H1 (cell line): Measurements from ENCODE around the gene SMNDC1. TPM values are rescaled to one million over a fixed set of nuclear protein-coding genes. Genes with fewer than 3 reads are reported as not detected.

ENCODE experiments used
- CTCF ChIA-PET: fragments of 300-600 bp; sonication (Branson Sonifier 250); formaldehyde crosslinking; loops from one replicate; lab custom pipeline; 2021; ENCODE audit not compliant: partially characterized antibody; lab: Charles Lee
- POLR2A ChIA-PET: fragments of 300-600 bp; sonication (Branson Sonifier 250); formaldehyde crosslinking; loops from one replicate; lab custom pipeline; 2021; ENCODE audit warnings: inconsistent platforms; ENCODE audit not compliant: partially characterized antibody; lab: Charles Lee
- DNase-seq, 2 experiments: peaks; one replicate each; pipeline versions ENCODE4 v3.0.0 to v3.0.0-alpha.2; 2010 to 2022; ENCODE audit warnings: low spot score in 2 of 2, low read depth in 1 of 2, mixed read lengths in 1 of 2
- FAIRE-seq: peaks from 2 replicates; lab custom pipeline; 2011; peaks lifted over from hg19 to GRCh38; lab: Jason Lieb, UNC
- H2AFZ ChIP-seq: 2 replicates; pipeline ENCODE4 v1.8.1; 2012; ENCODE audit warnings: low read length, inconsistent platforms
- H2AK5ac ChIP-seq: 2 replicates; pipeline ENCODE4 v1.6.1; 2013; ENCODE audit warnings: low read depth, low read length
- H2BK120ac ChIP-seq: replicated peaks from 2 replicates; pipeline ENCODE3; 2013; ENCODE audit warnings: low read depth, low read length, inconsistent platforms
- H2BK12ac ChIP-seq: 2 replicates; pipeline ENCODE4 v1.6.1; 2013; ENCODE audit warnings: low read depth, low read length
- H2BK15ac ChIP-seq: 2 replicates; pipeline ENCODE4 v1.6.1; 2013; ENCODE audit warnings: low read length
- H2BK20ac ChIP-seq: 2 replicates; pipeline ENCODE4 v1.6.1; 2013; ENCODE audit warnings: low read length
- H2BK5ac ChIP-seq: 2 replicates; pipeline ENCODE4 v1.6.1; 2013; ENCODE audit warnings: low read depth, low read length
- H3K14ac ChIP-seq: 2 replicates; pipeline ENCODE4 v1.6.1; 2013; ENCODE audit warnings: inconsistent platforms; ENCODE audit not compliant: insufficient read length
- H3K18ac ChIP-seq: 2 replicates; pipeline ENCODE4 v1.6.1; 2013; ENCODE audit warnings: low read length; ENCODE audit errors: extremely low read depth
- H3K23ac ChIP-seq: 2 replicates; pipeline ENCODE4 v1.6.1; 2013; ENCODE audit warnings: inconsistent platforms; ENCODE audit not compliant: insufficient read length
- H3K23me2 ChIP-seq: 2 replicates; pipeline ENCODE4 v1.6.1; 2013; ENCODE audit warnings: low read depth, low read length
- H3K27ac ChIP-seq: 2 replicates; pipeline ENCODE4 v1.6.1; 2011; ENCODE audit warnings: low read depth, low read length, inconsistent platforms
- H3K27me3 ChIP-seq, 4 experiments: replicated peaks in 1 of 4; 1 replicate in 1 of 4; 2 replicates in 3 of 4; pipeline versions ENCODE4 v1.6.1 to v1.8.1; 2011 to 2013; ENCODE audit warnings: low read length in 3 of 4, mild to moderate bottlenecking in 3 of 4, inconsistent platforms in 2 of 4, mixed read lengths in 2 of 4, moderate library complexity in 1 of 4; ENCODE audit not compliant: control insufficient read depth in 3 of 4, insufficient read depth in 3 of 4; ENCODE audit errors: extremely low read depth in 1 of 4
- H3K36me3 ChIP-seq, 4 experiments: 2 replicates each; pipeline versions ENCODE4 v1.6.1 to v1.8.1; 2011 to 2013; ENCODE audit warnings: mild to moderate bottlenecking in 4 of 4, low read length in 3 of 4, moderate library complexity in 2 of 4, control low read depth in 1 of 4, inconsistent platforms in 1 of 4; ENCODE audit not compliant: insufficient read depth in 4 of 4, control insufficient read depth in 2 of 4
- H3K4ac ChIP-seq: replicated peaks from 2 replicates; pipeline ENCODE3; 2013; ENCODE audit warnings: low read length, low read depth, mixed read lengths, inconsistent platforms; ENCODE audit not compliant: insufficient read length
- H3K4me1 ChIP-seq, 4 experiments: replicated peaks in 1 of 4; 1 replicate in 1 of 4; 2 replicates in 3 of 4; pipeline versions ENCODE4 v1.6.1 to v1.8.1; 2011 to 2013; ENCODE audit warnings: low read length in 3 of 4, inconsistent platforms in 2 of 4, mixed read lengths in 1 of 4; ENCODE audit not compliant: insufficient read depth in 4 of 4, control insufficient read depth in 3 of 4
- H3K4me2 ChIP-seq, 2 experiments: 2 replicates each; pipeline versions ENCODE4 v1.6.1 to v1.8.1; 2011 to 2013; ENCODE audit warnings: low read depth in 2 of 2, low read length in 2 of 2, control low read depth in 1 of 2, inconsistent platforms in 1 of 2, mild to moderate bottlenecking in 1 of 2; ENCODE audit not compliant: insufficient read depth in 1 of 2
- H3K4me3 ChIP-seq, 4 experiments: fragments of 200-600, 300-600 bp in 1 of 4; sonication (generic), shearing (Covaris generic), sonication (Bioruptor Twin) in 1 of 4; 2 replicates each; pipeline versions ENCODE4 v1.5.1 to v1.8.1; 2011 to 2016; ENCODE audit warnings: low read length in 4 of 4, low read depth in 3 of 4, control low read depth in 2 of 4, inconsistent platforms in 2 of 4, mild to moderate bottlenecking in 2 of 4, mixed read lengths in 1 of 4, moderate library complexity in 1 of 4; ENCODE audit not compliant: insufficient read depth in 2 of 4; ENCODE audit errors: extremely low read depth in 1 of 4
- H3K56ac ChIP-seq: replicated peaks from 2 replicates; pipeline ENCODE3; 2013; ENCODE audit warnings: low read depth, mild to moderate bottlenecking, mixed read lengths, low read length, inconsistent platforms; ENCODE audit not compliant: insufficient read length
- H3K79me1 ChIP-seq: 2 replicates; pipeline ENCODE4 v1.6.1; 2013; ENCODE audit warnings: low read depth, low read length, control low read depth
- H3K79me2 ChIP-seq, 2 experiments: 2 replicates each; pipeline versions ENCODE4 v1.6.1 to v1.8.1; 2012 to 2013; ENCODE audit warnings: low read length in 2 of 2, mild to moderate bottlenecking in 2 of 2, inconsistent platforms in 1 of 2; ENCODE audit not compliant: insufficient read depth in 2 of 2, control insufficient read depth in 1 of 2
- H3K9ac ChIP-seq, 4 experiments: replicated peaks in 1 of 4; 1 replicate in 1 of 4; 2 replicates in 3 of 4; pipeline versions ENCODE4 v1.6.1 to v1.8.1; 2011 to 2013; ENCODE audit warnings: low read depth in 3 of 4, low read length in 3 of 4, control low read depth in 2 of 4, mild to moderate bottlenecking in 2 of 4, moderate library complexity in 2 of 4, inconsistent platforms in 1 of 4; ENCODE audit errors: extremely low read depth in 1 of 4
- H3K9me3 ChIP-seq, 2 experiments: 2 replicates each; pipeline versions ENCODE4 v1.6.1 to v1.8.1; 2012 to 2013; ENCODE audit warnings: mild to moderate bottlenecking in 2 of 2, moderate library complexity in 2 of 2, control low read depth in 1 of 2, inconsistent platforms in 1 of 2, low read depth in 1 of 2, low read length in 1 of 2, mixed read lengths in 1 of 2; ENCODE audit not compliant: insufficient read depth in 2 of 2
- H4K20me1 ChIP-seq, 2 experiments: replicated peaks in 1 of 2; 2 replicates each; pipeline versions ENCODE3 to v1.8.1; 2011 to 2013; ENCODE audit warnings: inconsistent platforms in 2 of 2, low read length in 2 of 2, mild to moderate bottlenecking in 1 of 2; ENCODE audit not compliant: insufficient read depth in 2 of 2, control insufficient read depth in 1 of 2
- H4K5ac ChIP-seq: 2 replicates; pipeline ENCODE4 v1.6.1; 2013; ENCODE audit warnings: low read length, low read depth, mixed read lengths, inconsistent platforms; ENCODE audit not compliant: insufficient read length
- H4K8ac ChIP-seq: 2 replicates; pipeline ENCODE4 v1.8.0; 2013; ENCODE audit warnings: mild to moderate bottlenecking, moderate library complexity, low read length, inconsistent platforms; ENCODE audit not compliant: insufficient read depth; ENCODE audit errors: extremely low read depth
- H4K91ac ChIP-seq: replicated peaks from 2 replicates; pipeline ENCODE3; 2013; ENCODE audit warnings: low read length, mixed read lengths, inconsistent platforms; ENCODE audit not compliant: insufficient read length
- CBX5 ChIP-seq: fragments of 300-800, 300-1000 bp; sonication (generic); IDR thresholded peaks from 2 replicates; pipeline ENCODE4 v1.7.1; 2016; ENCODE audit warnings: antibody characterized with exemption, low read length, low read depth
- CEBPB ChIP-seq: IDR thresholded peaks from 2 replicates; pipeline ENCODE4 v1.6.1; 2012; ENCODE audit warnings: low read depth, low read length
- FOSL1 ChIP-seq: IDR thresholded peaks from 2 replicates; pipeline ENCODE4 v1.6.1; 2011; ENCODE audit warnings: mild to moderate bottlenecking, low read depth, low read length, moderate library complexity; ENCODE audit not compliant: insufficient read depth
- GABPA ChIP-seq: IDR thresholded peaks from 2 replicates; pipeline ENCODE4 v1.6.1; 2011; ENCODE audit warnings: mild to moderate bottlenecking, low read length, moderate library complexity, borderline replicate concordance; ENCODE audit not compliant: insufficient read depth
- HDAC6 ChIP-seq: IDR thresholded peaks from one replicate; pipeline ENCODE4 v1.7.1; 2012; ENCODE audit warnings: low read depth, mild to moderate bottlenecking, inconsistent platforms, low read length, moderate library complexity
- KDM4A ChIP-seq: IDR thresholded peaks from one replicate; pipeline ENCODE4 v1.7.1; 2012; ENCODE audit warnings: low read depth, mild to moderate bottlenecking, moderate library complexity, low read length, inconsistent platforms; ENCODE audit not compliant: severe bottlenecking
- SIN3A ChIP-seq, 2 experiments: IDR thresholded peaks in 1 of 2; conservative IDR thresholded peaks in 1 of 2; 2 replicates each; pipeline ENCODE4 v1.6.1; 2011 to 2012; ENCODE audit warnings: low read length in 2 of 2, improper control_type of control experiment in 1 of 2, low read depth in 1 of 2, mild to moderate bottlenecking in 1 of 2
- SRF ChIP-seq: IDR thresholded peaks from 2 replicates; pipeline ENCODE4 v1.6.1; 2011; ENCODE audit warnings: mild to moderate bottlenecking, low read depth, low read length, moderate library complexity
- USF2 ChIP-seq: IDR thresholded peaks from 2 replicates; pipeline ENCODE4 v1.6.1; 2011; ENCODE audit warnings: low read length, improper control_type of control experiment
- WGBS, 2 experiments: shearing (Covaris generic) in 1 of 2; methylation state at CpG; one replicate each; pipeline versions ENCODE4 v1.1.6 to v1.1.7; 2013 to 2015; ENCODE audit warnings: low lambda C conversion rate in 2 of 2, mixed read lengths in 2 of 2, inconsistent platforms in 1 of 2, low coverage in 1 of 2, missing lambda C conversion rate in 1 of 2; ENCODE audit not compliant: insufficient replicate concordance in 2 of 2, insufficient coverage in 1 of 2, insufficient read length in 1 of 2; ENCODE audit errors: extremely low coverage in 1 of 2, missing lambda C conversion rate in 1 of 2; 5-methylcytosine and 5-hydroxymethylcytosine counted together
- polyA plus RNA-seq, 7 experiments: library from polyadenylated mRNA; depleted of rRNA in 3 of 7; stranded (reverse) in 5 of 7; unstranded in 2 of 7; fragments of >200 nt in 5 of 7; fragments of 200-250 nt in 2 of 7; gene quantifications; 1 replicate in 5 of 7; 2 replicates in 1 of 7; 4 replicates in 1 of 7; pipeline versions ENCODE4 v1.2.1 to v1.2.3, GENCODE V29; 2011 to 2013; ENCODE audit warnings: missing spikeins in 2 of 7, mixed read lengths in 2 of 7
- total RNA-seq: library from RNA; stranded (reverse); fragmentation: NEBNext Ultra II Directional; extraction: Animal tissue kit (Norgen Biotek cat#: 25700); gene quantifications from 2 replicates; pipeline ENCODE4 v1.2.1, GENCODE V29; 2021

The SMNDC1 gene
- total and polyA plus RNA-seq, 2 of the 8 experiments (the other 6 are each of a cell fraction or from before 2014, with no cell fraction given), result 8.1 to 48.6 TPM

- Histone ChIP-seq H3K4me3 (no peak overlapping the region), H3K56ac (no peak overlapping the region), H2AK5ac (no peak overlapping the region), H2AFZ (no peak overlapping the region), H4K8ac (no peak overlapping the region), H3K14ac (no peak overlapping the region), H3K79me1 (no peaks in the 10 kb centered on the region), H2BK5ac (no peak overlapping the region), H2BK120ac (no peak overlapping the region), H3K4me2 (no peak overlapping the region), H2BK15ac (no peak overlapping the region), H3K27ac (no peak overlapping the region), H3K27me3 (no peaks in the 10 kb centered on the region), H3K9me3 (no peaks in the 10 kb centered on the region), H3K18ac (no peak overlapping the region), H2BK20ac (no peak overlapping the region), H4K20me1 (peaks cover 0 to 1% of the 10 kb centered on the region in 2 experiments), H2BK12ac (no peak overlapping the region), H4K5ac (no peak overlapping the region), H3K23ac (no peak overlapping the region), H3K36me3 (no peaks in the 10 kb centered on the region; a peak in 1 of 8 replicates), H3K4me1 (no peaks in the 10 kb centered on the region), H3K23me2 (no peaks in the 10 kb centered on the region), H3K9ac (no peak overlapping the region), H3K4ac (no peak overlapping the region), H3K79me2 (no peaks in the 10 kb centered on the region), H4K91ac (no peak overlapping the region)
- WGBS, 2 experiments, result 66% methylated on average over 2 of the region's 2 CpGs; no CpG with 5 or more reads in 1 of the 2 experiments
- DNase-seq, result no peak
- POLR2A ChIA-PET, result no interaction called here
- TF ChIP-seq USF2, result no peak
- TF ChIP-seq CEBPB, result no peak
- no peak for TF ChIP-seq HDAC6
- TF ChIP-seq GABPA, result no peak
- TF ChIP-seq FOSL1, result no peak
- TF ChIP-seq CBX5, result no peak
- no peak for TF ChIP-seq SIN3A (conservative IDR thresholded peaks at IDR 0.05 in 1 of 2, IDR thresholded peaks at IDR 0.05 in 1 of 2; ENCODE audit: low read depth in 1 of 2, low read length in 2 of 2)
- TF ChIP-seq SRF, result no peak
- TF ChIP-seq KDM4A, result no peak
- no peak for FAIRE-seq
- CTCF ChIA-PET, result interaction anchor here (0.7 to 2.6 kb wide), 13 partner anchors 8 to 139 kb away, joined by 3 to 12 read pairs (median 4); partner anchors contain the start of gene MXI1
These were observed 29.5 kb downstream of the SMNDC1 start for GRCh38 chr10:110275128-110275729.
